Upper lobe of left lung (tissue), 4 donors: ENCODE measurements around the gene ANO10.

ENCODE experiments used
- POLR2A ChIP-seq, 4 donors: fragments of 450-650 bp; IDR thresholded peaks; one replicate each; pipeline ENCODE4 v1.5.1; 2016 to 2017; ENCODE audit warnings: antibody characterized with exemption in 4 of 4, mild to moderate bottlenecking in 2 of 4
- TF ChIP-seq, protein P1 (sequence below), 6 experiments: fragments of 450-650 bp in 4 of 6; fragments of 200-600 bp in 2 of 6; sonication (generic) in 2 of 6; IDR thresholded peaks; one replicate each; pipeline ENCODE4 v1.5.1; 2016 to 2019; ENCODE audit warnings: antibody characterized with exemption in 6 of 6

- TF ChIP-seq, protein P1, sequence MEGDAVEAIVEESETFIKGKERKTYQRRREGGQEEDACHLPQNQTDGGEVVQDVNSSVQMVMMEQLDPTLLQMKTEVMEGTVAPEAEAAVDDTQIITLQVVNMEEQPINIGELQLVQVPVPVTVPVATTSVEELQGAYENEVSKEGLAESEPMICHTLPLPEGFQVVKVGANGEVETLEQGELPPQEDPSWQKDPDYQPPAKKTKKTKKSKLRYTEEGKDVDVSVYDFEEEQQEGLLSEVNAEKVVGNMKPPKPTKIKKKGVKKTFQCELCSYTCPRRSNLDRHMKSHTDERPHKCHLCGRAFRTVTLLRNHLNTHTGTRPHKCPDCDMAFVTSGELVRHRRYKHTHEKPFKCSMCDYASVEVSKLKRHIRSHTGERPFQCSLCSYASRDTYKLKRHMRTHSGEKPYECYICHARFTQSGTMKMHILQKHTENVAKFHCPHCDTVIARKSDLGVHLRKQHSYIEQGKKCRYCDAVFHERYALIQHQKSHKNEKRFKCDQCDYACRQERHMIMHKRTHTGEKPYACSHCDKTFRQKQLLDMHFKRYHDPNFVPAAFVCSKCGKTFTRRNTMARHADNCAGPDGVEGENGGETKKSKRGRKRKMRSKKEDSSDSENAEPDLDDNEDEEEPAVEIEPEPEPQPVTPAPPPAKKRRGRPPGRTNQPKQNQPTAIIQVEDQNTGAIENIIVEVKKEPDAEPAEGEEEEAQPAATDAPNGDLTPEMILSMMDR (IDR thresholded peaks at IDR 0.05): no peak
- no peak for TF ChIP-seq POLR2A (IDR thresholded peaks at IDR 0.05)
Measured at GRCh38 chr3:43481375-43481774, 140.4 kb downstream of the ANO10 start.
